ENCODE measurements around the gene OSBP2.

Gene OSBP2

DNA sequence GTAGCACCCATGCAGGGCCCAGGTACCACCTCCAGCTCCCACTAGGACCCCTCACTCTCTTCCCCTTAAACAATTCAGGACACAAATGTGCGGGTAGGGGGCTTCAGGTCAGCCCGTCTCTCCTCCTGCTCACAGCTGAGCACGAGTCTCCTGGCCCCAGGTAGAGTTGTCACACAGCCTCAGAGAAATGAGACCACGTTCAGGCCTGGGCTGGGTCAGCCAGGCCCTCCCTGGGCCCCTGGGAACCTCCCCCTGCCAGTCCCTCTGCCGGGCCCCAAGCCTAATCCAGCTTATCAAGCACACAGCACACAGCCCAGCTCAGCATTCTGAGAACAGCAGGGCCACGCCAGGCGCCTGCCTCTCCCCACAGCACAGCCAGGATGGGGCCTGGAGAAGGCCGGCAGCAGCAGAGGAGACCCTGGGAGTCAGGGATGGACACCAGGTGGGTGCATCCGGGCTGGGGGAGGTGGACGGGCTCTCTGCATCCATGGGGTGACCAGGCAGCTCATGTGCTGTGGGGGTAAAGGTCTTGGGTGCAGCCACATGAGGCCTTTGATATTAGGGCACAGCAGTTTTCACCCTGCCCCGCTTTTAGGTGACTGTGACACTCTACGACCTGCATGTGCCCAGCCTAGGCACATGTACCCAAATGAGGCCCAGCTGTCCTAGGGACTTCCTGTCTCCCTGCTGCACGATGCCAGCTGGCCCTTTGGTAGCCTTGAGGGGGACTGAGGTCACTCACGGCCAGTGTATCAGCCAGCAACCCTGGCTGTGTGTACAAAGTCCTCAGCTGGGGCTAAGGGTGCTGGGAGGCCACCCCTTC is 186.9 kb downstream of the OSBP2 start:
- DNase-seq (ENCODE audit: low read depth), result no peak

- no peak for DNase-seq (ENCODE audit: low read depth)
Measured at GRCh38 chr22:30882184-30882717, 187.6 kb downstream of the OSBP2 start.

DNA sequence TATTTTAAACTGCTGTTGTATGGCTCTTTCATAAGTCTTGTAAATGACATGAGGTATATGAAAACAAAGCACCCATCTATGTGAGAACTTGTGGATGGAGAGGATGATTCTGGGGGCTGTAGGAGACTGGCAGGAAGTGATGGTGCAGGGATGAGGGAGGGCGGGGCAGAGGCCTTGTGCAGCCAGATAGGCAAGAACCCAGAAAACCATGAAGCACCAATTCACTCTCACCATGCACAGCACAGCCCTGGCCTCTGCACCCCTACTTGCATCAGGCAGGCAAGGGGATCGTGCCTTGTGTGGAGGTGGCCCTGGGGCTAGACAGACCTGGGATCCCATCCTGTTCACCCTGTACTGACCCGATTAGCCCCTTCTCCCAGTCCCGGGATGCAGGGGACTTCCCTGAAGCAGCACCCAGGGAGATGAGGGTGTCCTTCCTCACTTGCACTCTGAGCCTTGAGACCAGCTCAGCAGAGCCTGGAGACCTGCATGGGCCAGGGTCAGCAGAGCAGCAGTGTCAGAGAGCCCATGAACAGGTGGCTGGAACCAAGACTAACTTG is 188.4 kb downstream of the OSBP2 start:
- DNase-seq (ENCODE audit: low read depth), result no peak

GRCh38 chr22:30883586-30884145 is 189.0 kb downstream of the OSBP2 start:
- no peak for DNase-seq (ENCODE audit: low read depth)

DNA sequence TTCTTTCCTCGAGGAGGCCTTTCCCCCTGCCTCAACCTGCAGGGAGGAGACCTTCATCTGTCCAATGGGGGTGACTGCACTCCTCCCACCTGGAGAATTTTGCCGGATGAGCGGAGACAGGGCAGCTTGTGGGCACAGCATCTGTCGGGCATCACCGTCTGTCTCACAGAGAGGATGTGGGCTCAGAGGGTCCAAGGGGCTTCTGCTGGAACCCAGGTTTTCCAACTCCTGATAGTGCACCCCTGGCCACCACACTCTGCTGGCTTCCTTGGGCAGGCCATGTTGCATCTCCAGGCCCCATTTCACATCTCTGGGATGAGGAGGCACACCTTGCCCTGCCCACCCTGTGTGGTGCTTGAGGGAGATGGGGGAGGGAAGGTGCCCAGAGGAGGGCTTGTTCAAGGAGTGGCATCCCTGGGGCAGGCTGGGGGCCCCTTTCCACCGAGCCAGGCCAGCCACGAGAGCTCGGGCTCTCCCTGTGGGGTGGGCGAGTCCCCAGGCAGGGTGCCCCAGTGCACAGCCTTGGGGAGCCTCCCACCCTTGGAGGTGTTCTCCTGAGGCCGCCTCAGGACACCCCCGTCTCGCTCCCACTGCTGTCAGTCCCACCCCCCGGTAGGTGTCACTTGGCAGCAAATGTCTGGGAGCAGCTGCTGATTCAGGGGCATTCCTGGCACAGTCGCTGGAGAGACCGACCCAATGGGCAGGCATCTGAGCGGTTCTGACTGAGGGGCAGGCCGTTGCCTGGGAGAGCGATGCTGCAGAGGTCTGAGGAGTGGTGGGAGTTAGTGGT is 189.7 kb downstream of the OSBP2 start:
- no peak for DNase-seq (ENCODE audit: low read depth)

DNA sequence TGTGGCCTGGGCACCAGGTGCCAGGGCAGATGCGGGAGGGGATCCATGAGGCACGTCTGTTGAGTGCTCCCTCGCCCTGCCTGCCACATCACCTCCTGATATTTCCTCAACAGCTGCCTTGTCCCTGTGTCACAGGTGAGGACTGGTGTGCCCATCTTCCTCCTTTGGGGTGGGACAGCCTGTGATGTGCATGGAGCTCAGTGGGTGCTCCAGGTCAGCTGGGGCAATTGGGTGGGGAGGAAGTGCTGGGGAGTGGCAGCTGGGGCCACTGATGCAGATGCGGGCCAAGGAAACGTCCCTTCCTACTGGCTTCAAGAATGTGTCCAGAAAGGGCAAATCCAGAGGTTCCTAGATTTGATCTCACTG is 190.3 kb downstream of the OSBP2 start:
- DNase-seq (ENCODE audit: low read depth), result no peak

GRCh38 chr22:30885591-30885990 is 190.9 kb downstream of the OSBP2 start:
- DNase-seq (ENCODE audit: low read depth), result no peak

GRCh38 chr22:30887453-30887852 is 192.8 kb downstream of the OSBP2 start:
- DNase-seq (ENCODE audit: low read depth), result no peak

- no peak for DNase-seq (ENCODE audit: low read depth)
Measured at GRCh38 chr22:30887861-30888260, 193.2 kb downstream of the OSBP2 start.

GRCh38 chr22:30889268-30889995 is 194.8 kb downstream of the OSBP2 start:
- no peak for DNase-seq (ENCODE audit: low read depth)

DNA sequence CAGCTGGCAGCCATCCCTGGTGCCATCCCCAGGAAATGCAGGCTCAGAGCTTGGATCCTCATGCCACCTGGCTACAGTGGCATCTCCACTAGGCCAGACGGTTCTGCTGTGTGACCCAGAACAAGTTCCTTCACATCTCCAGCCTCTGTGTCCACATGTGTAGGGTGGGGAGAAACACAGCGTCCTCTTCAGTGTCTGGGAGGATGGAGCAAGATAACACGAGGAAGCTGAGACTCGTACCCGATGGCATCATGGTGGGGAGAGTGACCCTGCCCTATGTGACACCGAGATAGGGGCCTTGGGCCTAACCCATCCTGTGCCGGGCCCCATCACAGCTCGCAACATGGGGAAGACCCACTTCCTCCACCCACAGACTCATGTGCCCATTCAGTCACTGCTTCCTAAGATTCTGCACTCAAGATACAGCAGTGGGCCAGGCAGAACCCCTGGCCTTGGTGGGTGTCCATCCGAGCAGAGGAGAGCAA is 195.4 kb downstream of the OSBP2 start:
- no peak for DNase-seq (ENCODE audit: low read depth)

DNA sequence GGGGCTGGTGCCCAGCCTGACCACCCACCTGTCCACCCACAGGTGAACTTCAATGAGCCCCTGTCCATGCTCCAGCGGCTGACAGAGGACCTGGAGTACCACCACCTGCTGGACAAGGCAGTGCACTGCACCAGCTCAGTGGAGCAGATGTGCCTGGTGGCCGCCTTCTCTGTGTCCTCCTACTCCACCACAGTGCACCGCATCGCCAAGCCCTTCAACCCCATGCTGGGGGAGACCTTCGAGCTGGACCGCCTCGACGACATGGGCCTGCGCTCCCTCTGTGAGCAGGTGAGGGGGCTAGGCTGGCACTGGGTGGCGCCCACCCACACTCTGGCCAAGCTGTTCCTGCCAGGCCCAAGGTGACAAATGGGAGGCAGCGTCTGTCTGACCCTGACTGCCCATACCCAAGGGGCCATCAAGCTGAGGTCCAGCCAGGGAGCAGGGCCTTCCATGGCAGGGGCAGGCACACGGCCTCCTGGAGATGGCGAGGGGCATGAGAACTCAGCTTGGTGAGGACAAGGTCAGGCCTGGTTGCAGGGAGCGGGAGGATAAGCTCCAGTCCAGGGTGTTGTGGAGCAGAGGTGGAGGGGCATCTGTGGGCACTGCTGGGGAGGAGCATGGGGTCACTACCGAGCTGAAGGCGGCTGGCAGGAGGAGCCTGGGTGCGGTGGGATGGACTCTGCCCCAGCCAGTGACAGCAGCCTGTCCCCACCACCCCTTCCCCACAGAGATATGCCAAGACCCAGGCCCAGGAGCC is 196.2 kb downstream of the OSBP2 start:
- no peak for DNase-seq (ENCODE audit: low read depth)

- no peak for DNase-seq (ENCODE audit: low read depth)
Measured at GRCh38 chr22:30891443-30891755, 196.7 kb downstream of the OSBP2 start.

- DNase-seq (ENCODE audit: low read depth), result no peak
Measured at GRCh38 chr22:30891781-30892180, 197.1 kb downstream of the OSBP2 start.

GRCh38 chr22:30892286-30892685 is 197.6 kb downstream of the OSBP2 start:
- DNase-seq (ENCODE audit: low read depth), result no peak

- DNase-seq (ENCODE audit: low read depth), result no peak
Measured at GRCh38 chr22:30892731-30893221, 198.1 kb downstream of the OSBP2 start.

DNA sequence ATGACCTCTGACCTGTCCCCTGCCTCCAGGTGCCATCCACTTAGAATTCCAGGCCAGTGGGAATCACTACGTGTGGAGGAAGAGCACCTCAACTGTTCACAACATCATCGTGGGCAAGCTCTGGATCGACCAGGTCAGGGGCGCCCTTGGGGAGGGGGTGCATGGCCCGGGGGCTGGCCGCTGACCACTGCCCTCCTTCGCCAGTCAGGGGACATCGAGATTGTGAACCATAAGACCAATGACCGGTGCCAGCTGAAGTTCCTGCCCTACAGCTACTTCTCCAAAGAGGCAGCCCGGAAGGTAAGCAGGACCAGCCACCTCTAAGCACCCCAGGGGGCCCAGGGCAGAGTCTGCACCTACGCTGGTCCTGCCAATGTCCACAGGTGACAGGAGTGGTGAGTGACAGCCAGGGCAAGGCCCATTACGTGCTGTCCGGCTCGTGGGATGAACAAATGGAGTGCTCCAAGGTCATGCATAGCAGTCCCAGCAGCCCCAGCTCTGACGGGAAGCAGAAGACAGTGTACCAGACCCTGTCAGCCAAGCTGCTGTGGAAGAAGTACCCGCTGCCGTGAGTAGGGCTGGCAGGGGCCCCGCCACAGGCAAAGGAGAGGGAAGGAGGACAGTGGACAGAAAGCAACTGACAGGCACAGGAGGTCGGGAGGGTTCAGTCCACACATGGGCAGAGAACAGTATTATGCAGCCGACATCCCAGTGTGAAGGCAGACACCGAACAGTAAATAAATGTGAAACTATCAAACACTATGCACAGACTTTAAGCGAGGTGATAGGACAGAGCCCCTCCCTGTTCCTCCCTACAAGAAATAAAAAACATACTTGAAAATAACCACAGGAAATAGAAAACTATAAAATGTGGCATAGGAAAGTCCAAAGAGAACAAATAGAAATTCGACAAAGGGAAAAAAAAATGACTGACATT is 199.0 kb downstream of the OSBP2 start:
- no peak for DNase-seq (ENCODE audit: low read depth)

- no peak for DNase-seq (ENCODE audit: low read depth)
Measured at GRCh38 chr22:30894371-30894740, 199.7 kb downstream of the OSBP2 start.

DNA sequence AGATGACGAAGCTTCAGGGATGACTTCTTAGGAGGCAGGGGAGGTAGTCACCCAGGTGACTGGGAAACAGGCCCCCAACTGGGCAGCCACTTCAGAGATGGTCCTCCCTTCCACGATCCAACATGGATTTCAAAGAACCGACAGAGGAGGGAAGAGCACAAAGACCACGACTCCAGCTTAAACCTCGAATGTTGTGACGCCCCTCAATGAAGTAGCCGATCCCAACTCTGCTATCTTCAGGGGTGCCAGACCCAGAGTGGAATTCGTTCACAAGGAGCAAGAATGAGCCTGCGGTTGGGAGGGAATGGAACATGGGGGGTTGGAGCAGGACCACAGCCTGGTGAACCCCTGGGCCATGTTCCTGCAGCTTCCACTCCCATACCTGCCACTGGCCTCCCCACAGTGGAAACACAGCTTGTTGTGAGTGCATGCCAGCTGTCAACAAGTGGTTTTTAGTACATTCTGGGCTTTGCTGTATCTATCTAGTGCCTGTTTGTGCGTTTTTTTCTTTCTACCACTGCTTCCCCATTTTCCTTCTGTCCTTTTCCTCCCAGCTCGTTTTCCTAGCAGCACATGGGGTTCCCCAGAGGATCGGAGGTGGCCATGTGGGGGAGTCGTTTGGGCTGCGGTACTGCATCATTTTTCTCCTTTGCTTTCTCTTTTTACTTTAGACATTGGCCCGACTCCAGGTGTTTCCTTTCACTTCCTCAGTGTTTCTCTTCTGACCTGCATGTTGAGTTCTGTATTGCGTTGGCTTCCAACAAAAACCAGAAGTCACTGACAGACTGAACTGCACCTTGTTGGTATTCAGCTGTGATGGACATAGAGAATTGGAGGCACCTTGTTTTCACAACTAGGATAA is 208.1 kb downstream of the OSBP2 start:
- no peak for DNase-seq (ENCODE audit: low read depth)
